Motor neuron (in vitro differentiated cells): ENCODE data around the gene VPS36. TPM values are rescaled to one million over a fixed set of nuclear protein-coding genes. Genes with fewer than 3 reads are reported as not detected.

ENCODE experiments used
- total RNA-seq, 8 experiments: library from RNA; unstranded; fragments of 300-600 nt; gene quantifications; 2 replicates each; pipeline versions ENCODE4 v1.2.3 to v1.2.4, GENCODE V29; 2022

Gene VPS36
- total RNA-seq, 8 experiments from 2014 or later: 22.3 to 61.9 (median 31.3) TPM

Other genes with a start within 250 kb of the VPS36 start
- 1 to 10 TPM in 4 of 8 experiments, under 1 TPM in 4; 0.40 to 3.2 (median 1.2) TPM for gene THSD1, start 44.5 kb downstream of the VPS36 start, total RNA-seq
- gene CKAP2, start 4.8 kb upstream of the VPS36 start, total RNA-seq: 10 to 100 TPM; 12.9 to 87.3 (median 22.1) TPM
- gene HNRNPA1L2, start 191.8 kb upstream of the VPS36 start, total RNA-seq: 10 to 100 TPM in 7 of 8 experiments, 1 to 10 TPM in 1; 8.1 to 28.4 (median 15.9) TPM
- gene SUGT1, start 202.2 kb upstream of the VPS36 start, total RNA-seq: 10 to 100 TPM; 55.3 to 68.2 (median 62.3) TPM